HG02610 (cell line): Measurements from ENCODE around the gene BMP7.

Source experiments
- ATAC-seq: cut with Tn5 transposase; IDR thresholded peaks from one replicate; pipeline ENCODE4 v1.9.1; 2021; ENCODE audit warnings: mild to moderate bottlenecking, moderate library complexity; ENCODE audit not compliant: unreplicated experiment

BMP7 gene

DNA sequence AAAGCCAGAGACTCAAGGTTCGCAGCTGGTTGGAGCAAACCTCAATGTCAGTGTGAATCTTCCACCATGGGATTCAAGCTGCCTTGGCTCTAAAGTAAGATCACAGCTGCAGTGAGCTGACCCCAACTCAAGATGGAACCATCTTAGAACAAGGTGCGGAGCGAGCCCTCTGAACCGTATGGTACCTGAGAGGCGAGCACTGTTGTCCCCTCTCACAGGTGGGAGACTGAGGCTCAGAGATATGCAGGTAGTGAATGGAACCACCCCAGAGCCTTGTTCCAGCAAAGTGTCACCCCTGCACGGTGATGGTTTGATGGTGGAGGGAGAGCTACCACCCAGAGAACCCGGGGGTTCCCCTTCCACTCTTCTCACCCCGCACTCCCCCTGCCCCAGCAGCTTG lies 52.5 kb downstream of the BMP7 start:
- no peak for ATAC-seq

DNA sequence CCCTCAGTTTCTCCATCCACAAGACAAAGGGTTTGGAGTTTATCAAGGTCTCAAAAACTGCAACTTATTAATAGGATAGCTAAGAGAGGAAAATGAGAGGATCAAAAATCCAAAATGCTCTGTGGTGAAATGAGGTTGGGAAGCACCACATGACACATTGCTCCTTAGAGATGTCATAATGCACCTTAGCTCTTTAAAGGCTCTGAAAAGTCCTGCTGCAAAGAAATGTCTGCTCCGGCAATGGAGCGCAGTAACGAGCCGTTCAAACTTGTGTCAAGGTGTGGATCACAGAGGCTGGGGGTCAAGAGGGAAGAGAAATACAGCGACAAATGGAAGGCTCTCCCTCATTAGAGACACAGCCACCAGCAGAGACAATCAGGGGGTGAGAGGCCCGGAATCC lies 53.1 kb downstream of the BMP7 start:
- no peak for ATAC-seq

DNA sequence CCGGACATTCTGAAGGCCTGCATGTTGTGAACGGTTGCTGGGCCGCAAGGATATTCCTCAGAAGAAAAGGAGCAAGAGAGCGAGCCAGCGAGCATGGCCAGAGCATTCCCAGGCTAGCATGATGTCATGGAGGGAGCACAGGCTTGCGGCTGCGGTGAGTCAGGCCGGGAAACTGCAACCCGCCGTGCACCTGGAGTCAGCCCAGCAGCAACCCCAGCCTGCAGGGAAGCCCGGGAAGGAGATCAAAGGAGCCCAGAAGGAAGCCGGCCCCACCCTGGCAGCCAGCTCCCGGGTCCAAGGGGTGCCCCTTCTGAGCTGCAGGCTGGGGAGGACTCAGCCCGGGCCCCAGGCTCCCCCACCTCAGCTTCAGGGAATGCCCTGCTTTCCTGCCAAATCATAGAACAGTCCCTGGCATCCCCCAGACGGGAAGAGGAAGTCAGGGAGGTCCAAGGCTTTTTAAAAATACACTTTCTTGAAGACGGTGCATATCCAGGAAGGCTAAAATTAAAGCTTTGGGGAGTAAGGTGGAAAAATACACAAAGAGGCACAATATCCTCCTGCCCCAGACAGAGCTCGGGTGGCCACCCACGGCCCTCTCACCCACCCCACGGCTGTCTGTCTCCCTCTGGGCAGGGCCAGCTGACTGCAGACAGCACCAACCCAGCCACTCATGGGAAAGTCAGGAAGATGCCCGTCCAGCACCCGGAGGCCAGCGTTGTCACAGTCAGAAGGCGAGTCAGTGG lies 53.7 kb downstream of the BMP7 start:
- no peak for ATAC-seq

DNA sequence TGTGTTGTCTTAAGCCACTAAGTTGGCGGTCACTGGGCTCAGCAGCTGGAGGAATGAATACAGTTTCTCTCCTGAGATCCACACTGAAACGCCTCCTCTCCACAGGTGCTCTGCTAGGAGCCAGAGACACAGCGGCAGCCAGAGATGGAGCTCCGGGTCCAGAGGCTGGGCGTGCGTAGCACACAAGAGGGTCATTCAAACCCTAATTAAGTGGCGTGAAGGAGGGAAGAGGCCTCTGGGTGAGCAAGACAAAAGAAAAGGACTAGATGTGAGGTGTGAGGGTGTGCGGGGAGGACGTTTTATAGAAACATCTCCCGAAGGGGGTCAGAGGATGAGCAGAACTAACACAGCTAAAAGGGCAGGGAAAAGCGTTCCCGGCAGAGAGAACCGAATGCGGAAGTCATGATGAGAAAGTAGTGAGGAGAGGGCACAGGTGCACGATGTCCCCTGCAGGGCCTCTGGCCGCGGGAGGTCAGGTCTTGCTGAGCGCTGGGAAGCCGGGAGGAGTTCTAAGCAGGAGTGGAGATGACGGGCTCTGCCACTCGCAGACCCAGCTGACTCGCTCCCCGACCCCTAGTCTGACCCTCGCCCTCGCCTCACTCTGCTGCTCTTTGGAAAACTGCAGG lies 54.4 kb downstream of the BMP7 start:
- no peak for ATAC-seq

DNA sequence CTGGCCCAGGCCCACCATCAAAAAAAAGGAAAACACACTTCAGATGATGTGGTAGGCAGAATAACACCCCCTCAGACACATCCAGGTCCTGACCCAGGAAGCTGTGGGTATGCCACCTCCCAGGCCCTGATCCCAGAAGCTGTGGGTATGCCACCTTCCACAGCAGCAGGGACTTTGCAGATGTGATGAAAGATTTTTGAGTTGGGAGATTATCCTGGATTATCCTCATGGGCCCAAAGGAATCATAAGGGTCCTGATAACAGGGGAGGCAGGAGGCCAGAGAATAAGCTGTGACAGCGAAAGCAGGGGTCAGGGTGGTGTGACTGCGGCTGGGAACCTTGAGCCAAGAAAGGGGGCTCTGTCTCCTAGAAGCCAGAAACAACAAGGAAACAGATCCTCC lies 55.0 kb downstream of the BMP7 start:
- no peak for ATAC-seq

DNA sequence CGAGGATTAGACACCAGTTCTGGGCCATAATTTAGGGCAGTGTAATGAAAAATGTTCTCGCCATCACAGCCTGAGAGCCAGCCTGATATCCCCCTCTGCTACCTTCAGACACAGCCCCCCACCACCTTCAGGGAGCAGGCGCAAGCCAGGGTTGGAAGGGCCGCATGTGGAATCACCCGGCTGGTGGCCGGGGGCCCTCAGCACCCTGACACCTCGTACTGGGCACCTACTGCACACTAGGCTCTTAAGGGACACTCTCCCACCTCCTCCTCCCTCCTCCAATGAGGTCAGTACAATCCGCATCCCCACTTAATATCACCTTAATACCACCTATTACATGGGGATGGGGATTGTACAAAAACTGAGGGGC lies 55.5 kb downstream of the BMP7 start:
- ATAC-seq: no peak

DNA sequence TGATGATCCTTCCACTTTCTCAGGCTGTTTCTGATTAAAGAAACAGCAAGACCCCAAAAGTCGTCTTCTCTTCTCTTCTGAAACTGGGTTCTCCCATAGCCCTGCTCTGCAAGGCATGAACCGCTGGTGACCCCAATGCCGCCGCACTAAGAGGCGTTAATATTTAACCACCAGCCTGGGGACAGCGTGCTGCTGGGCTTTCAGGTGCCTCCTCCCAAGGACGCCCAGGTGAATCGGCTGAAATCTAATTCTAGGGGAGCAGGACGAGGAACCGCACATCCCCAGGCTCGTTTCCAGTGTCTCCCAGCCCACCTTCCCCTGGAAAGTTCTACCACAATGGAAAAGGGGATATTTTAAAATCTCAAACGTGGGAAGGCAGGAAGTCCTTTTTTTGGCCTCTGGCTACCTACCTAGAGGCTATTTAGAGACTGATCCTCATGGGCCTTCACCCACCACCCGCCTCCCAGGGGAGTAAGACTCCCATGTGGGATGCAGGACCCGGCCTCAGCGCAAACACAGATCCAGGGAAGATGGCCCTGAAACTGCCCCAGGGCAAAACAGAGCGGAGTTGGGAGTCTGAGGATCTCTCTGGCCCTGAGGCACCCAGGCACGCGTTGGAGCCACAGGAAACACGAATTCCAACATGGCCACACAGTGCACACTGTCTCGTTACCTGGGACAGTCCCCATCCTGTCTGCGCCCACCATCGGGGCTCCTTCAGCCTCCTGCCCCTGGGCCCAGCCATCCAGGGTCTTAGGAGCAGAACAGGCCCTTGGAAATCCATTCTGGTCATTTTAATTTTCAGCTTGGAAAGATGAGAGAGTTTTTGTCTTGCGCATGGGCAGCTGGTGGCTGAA lies 56.2 kb downstream of the BMP7 start:
- no peak for ATAC-seq

DNA sequence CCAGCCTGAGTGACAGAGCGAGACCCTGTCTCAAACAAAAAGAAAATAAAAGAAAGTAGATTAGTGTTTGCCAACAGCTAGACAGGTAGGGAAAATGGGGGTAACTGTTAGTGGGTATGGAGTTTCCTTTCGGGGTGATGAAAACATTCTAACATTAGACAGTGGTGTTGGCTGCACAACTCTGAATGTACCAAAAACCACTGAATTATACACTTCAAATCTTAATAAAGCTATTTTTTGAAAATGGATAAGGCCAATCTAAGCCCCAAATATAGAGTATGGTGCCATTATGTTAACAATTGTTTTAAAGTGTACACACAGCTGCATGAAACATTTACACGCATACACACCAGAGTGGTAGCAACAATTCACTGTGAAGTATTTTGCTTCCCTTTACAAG lies 57.0 kb downstream of the BMP7 start:
- no peak for ATAC-seq

DNA sequence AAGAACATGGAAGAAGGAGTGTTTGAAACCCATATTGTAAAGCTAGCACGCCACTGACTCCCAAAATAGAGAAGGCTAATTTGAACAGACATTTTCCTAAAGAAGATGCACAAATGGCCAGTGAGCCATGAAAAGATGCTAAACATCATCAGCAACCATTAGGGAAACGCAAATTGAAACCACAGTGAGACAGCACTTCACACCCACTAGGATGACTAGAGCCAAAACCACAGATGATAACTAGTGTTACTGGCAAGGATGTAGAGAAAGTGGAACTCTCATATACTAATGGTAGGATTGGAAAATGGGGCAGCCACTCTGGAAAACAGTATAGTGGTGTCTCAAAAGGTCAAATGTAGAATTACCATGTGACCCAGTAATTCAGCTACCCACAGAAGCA lies 58.2 kb downstream of the BMP7 start:
- ATAC-seq: no peak

DNA sequence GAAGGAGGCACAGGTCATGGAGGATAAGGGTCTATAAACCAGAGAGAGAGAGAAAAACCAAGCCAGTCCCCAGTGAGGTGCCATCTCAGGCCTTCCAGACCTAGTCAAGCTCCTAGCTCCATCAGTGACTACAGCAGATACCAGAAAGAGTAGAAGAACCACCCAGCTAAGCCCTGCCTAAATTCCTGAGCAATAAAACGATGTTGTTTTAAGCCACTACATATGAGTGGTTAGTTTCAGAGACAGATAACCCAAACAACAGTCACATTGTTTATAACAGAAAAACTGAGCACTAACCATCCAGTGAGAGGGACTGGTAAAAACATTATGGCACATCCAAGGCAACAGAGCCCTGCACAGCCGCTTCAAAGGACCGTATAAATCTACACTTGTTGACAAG lies 59.2 kb downstream of the BMP7 start:
- no peak for ATAC-seq

DNA sequence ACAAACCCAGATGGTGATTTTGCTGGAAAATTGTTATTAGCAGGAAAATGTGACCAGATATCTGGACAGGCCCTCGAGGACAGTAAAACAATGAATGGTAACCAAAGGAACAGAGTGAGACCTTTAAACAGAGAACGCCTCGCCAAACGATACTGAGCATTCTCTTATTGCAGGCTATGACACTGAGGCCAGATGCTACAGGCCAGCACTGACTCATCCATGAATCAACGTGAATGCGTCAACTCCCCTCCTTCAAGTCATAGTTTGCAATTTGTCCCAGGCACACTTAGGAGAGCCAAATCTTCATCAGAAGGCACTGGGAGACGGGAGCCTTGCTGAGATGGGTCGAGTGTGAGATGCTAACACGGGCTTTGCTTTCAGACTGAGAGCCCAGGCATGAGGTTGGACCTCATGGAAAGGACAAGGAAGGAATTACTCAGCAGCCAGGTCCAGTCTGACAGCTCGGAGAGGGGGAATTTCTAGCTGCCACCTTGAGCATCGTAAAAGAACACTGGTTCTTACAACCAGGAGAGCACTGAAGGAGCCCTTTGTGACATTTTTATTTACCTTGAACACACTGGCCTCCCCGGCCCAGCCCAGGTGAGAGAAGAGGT lies 60.7 kb downstream of the BMP7 start:
- no peak for ATAC-seq

DNA sequence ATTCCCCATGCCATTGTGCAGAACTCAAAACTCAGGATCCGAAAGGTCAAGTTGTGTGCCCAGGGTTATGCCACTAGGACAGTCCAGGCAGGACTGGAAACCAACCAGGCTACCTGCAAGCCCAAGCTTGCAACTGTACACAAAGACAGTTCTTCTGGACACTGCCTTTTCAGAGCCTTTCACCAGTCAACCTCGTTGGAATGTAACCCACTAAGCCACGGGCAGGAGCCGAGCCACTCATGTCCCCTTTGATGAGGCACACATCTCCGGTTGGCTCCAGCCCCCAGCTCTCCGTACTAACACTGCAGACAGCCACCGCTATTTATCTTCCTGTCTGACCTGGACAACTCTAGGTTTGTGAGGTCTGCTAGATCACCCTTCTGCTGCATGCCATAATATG lies 62.5 kb downstream of the BMP7 start:
- no peak for ATAC-seq

DNA sequence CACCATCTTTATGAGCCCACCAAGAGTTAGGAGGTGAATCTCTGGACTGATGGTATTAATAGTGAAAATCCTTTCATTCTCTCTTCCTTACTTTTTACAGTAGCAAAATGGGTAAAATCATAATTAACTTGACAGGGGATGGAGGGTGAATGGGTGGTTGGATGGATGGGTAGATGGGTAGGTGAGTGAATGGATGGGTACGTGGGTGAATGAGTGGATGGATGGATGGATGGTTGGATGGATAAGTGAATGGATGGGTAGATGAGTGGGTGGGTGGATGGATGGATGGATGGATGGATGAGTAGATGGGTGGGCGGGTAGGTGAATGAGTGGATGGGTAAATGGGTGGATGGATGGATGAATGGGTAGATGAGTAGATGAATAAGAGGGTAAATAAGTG lies 63.2 kb downstream of the BMP7 start:
- ATAC-seq: no peak

DNA sequence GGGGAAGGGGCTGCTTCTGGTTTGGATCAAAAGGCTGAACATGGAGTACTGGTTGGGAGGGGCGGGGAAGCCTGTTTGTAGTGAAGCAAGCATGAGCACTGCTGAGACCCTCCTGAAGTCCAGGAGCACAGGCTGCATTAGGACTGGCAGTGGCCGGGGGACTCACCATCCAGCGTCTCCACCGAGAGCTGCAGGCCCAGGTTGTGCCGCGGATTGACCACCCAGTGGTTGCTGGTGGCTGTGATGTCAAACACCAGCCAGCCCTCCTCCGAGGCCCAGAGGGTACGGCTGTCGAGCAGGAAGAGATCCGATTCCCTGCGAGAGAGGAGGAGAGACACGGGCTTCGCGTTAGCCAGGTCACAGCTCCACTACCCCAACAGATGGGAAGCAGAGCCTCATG lies 64.1 kb downstream of the BMP7 start:
- ATAC-seq: no peak

DNA sequence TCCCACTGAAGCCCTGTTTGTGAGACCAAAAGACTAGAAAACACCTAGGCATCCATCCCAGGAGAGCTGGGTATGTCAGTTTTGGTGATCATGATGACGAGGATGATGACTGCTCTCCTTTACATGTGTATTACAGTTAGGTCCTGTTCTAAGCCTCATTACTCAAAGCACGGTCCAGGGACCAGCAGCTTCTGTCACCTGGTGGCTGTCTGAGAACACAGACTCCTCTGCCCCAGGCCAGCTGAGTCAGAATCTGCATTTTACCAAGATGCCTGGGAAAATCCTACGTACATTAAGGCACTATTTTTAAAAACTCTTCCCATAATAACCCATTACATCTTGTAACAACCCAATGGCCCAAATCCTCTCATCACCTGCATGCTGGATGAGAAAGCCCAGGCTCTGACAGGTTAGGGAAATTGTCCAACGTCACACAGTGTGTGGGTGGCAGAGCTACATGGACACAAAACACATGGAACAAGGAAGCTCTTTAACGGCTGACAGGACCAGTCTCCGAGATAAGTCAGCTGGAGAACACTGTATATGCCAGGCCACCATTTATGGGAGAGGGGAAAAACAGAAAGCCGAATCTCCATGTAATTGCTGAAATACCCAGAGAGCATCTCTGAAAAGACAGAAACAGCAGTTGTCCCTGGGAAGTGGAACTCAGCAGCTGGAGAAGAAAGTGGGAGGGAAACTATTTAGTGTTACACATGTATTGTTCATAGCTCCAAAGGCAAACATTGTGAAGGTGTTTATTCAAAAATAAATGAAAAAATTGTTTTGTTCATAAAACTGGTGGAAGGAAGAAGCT lies 65.4 kb downstream of the BMP7 start:
- no peak for ATAC-seq

DNA sequence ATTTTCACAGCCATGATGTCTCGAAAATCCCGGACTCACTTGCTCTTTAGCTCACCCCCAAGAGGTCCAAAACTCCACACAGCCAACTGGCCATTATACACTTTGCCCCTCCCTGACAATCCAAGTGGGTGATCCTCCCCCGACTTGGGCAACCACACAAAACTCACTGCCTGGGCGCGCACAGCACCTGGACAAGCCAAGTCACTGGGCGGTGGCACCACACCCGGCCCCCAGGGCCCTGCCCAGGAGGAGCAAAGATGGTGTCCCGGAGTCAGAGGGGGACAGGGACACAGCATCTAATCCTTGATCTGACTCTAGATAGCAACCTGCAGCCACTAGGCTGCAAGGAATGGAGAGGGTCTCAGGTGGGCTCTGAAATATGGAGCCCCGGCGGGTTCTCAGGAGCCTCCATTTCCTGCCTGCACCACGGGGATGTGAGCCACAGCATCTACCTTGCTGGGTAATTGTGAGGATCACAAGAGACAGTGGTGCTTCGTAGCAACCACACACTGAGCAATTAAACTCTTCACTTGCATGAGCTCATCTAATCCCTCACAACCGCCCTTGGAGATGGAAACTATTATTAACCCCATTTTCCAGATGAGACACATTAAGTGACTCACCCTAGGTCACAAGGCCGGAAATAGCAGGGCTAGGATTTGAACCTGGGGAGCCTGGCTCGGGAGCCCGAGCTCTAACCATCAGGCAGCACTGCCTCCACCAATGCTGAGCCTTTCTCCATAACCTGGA lies 66.6 kb downstream of the BMP7 start:
- ATAC-seq: no peak

DNA sequence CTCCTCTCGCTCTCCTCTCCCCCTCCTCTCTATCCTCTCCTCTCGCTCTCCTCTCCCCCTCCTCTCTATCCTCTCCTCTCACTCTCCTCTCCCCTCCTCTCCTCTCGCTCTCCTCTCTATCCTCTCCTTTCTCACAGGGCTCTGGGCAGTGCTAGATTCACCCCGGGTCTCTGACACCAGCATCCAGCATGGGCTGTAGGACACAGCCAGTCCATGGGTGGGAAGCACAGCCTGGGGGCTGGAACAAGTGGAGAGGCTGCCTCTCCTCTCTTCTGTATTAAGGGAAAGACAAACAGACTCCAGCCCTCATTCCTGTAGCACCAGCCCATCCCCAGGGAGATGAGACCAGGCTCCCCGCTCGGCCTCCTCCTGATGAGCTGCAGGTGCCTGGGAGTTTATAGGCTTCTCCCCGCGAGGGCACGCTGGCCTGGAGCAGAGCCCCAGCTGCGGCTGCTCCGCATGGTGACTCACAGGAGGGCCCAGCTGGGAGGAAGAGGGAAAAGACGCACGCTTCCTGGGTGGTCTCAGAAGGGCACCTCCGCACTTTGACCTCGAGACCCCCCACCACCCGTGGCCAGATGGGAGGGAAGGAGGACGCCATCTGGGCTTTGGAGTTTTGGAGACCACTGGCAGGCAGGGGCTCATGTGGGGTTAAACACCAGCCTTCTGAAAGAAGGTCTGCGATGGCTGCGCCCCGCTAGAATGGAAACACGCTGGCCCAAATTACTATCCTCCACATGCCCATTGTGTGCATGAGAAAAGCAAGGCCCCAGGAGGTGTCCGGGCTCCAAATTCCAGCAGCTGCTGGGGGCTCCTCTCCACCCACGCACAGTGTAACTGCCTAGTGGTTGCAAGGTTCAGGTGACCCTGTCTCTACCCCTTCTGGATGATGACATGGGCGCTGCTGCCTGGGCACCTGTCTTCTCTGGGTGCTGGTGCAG lies 68.0 kb downstream of the BMP7 start:
- no peak for ATAC-seq

DNA sequence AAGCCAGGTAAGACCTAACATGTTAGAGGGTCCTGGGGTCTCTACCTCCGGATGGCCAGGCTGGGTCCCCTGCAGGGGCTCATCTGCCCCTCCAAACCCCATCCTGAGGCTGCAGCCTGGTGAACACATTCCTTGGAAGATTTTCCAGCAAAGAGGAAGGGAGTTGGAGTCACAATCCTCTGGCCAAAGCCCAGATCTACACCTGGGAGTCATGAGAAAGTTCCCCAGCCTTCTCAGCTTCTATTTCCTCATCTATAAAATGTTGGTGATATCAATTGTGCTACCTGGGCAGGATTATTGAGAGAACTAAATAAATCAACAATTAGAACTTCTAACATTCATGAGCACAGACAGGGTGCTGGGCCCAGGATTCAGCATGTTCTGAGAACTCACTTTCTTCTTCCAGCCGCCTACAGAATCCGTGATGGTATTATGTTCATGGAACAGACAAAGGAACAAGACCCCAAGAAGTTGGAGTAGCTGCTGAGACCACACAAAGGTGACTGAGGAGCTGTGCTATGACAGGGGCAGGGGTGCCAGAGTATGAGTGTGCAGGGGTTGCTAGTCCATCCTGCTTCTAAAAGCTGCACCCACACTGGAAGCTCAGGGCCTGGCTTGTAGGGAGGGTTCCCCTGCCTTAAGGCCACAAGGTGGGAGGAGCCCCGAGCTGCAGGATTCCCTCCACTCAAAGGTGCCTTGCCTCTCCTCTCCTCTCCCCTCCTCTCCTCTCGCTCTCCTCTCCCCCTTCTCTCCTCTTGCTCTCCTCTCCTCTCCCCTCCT lies 68.9 kb downstream of the BMP7 start:
- no peak for ATAC-seq
